Type B pancreatic cell (in vitro differentiated cells): Measurements from ENCODE around the gene PKHD1. TPM values are rescaled to one million over a fixed set of nuclear protein-coding genes. Genes with fewer than 3 reads are reported as not detected.

Source experiments
- DNase-seq: peaks from one replicate; pipeline ENCODE4 v3.0.0; 2021; ENCODE audit warnings: mixed read lengths; ENCODE audit not compliant: unreplicated experiment; ENCODE audit errors: extremely low spot score
- H3K27ac Mint-ChIP-seq: 2 replicates; pipeline ENCODE4 v1.8.0; 2021; ENCODE audit warnings: mild to moderate bottlenecking, mixed read lengths
- H3K27me3 Mint-ChIP-seq: 2 replicates; pipeline ENCODE4 v1.8.0; 2021; ENCODE audit warnings: mixed read lengths
- H3K36me3 Mint-ChIP-seq: 2 replicates; pipeline ENCODE4 v1.8.0; 2021; ENCODE audit warnings: mixed read lengths
- H3K4me1 Mint-ChIP-seq: one replicate; pipeline ENCODE4 v1.8.0; 2021; ENCODE audit warnings: mixed read lengths; ENCODE audit not compliant: unreplicated experiment
- H3K4me3 Mint-ChIP-seq: 2 replicates; pipeline ENCODE4 v1.8.0; 2021; ENCODE audit warnings: mild to moderate bottlenecking, mixed read lengths
- H3K9me3 Mint-ChIP-seq: 2 replicates; pipeline ENCODE4 v1.8.0; 2021; ENCODE audit warnings: mixed read lengths
- total RNA-seq: library from RNA; stranded (reverse); gene quantifications from 2 replicates; pipeline ENCODE4 v1.2.1, GENCODE V29; 2021; ENCODE audit warnings: low replicate concordance
- TF ChIP-seq, protein P1 (sequence below): fragments of 200-600 bp; sonication (generic); conservative IDR thresholded peaks from 2 replicates; pipeline ENCODE4 v1.5.0; 2021; ENCODE audit warnings: antibody characterized with exemption, mild to moderate bottlenecking

Gene PKHD1
- total RNA-seq, 1 donor from 2014 or later: 0.75 TPM

DNA sequence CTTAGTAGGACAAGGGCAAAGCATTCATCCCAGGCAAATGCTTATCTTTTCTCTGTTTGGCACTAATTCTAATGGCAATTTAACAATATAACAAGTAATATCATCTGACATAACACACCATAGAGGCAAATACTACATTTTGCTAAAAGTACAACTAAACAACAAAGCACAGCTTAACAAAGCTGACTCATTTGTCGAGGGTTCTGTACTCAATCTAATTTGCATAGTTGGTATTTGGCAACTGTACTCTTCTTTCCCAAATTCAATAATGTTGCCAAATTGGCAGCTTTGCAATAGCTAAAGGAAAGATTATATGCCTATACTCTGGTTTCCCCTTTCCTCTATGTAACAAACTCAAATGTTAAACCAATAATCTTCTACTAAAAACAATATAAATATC is 461.0 kb downstream of the PKHD1 start:
- DNase-seq: no peak
- Mint-ChIP-seq H3K9me3 (peaks cover 4% of the 10 kb centered on the region), H3K4me3 (no peak overlapping the region), H3K27ac (no peak overlapping the region), H3K27me3 (no peaks in the 10 kb centered on the region), H3K36me3 (no peaks in the 10 kb centered on the region), H3K4me1 (no peaks in the 10 kb centered on the region)
- TF ChIP-seq, protein P1, sequence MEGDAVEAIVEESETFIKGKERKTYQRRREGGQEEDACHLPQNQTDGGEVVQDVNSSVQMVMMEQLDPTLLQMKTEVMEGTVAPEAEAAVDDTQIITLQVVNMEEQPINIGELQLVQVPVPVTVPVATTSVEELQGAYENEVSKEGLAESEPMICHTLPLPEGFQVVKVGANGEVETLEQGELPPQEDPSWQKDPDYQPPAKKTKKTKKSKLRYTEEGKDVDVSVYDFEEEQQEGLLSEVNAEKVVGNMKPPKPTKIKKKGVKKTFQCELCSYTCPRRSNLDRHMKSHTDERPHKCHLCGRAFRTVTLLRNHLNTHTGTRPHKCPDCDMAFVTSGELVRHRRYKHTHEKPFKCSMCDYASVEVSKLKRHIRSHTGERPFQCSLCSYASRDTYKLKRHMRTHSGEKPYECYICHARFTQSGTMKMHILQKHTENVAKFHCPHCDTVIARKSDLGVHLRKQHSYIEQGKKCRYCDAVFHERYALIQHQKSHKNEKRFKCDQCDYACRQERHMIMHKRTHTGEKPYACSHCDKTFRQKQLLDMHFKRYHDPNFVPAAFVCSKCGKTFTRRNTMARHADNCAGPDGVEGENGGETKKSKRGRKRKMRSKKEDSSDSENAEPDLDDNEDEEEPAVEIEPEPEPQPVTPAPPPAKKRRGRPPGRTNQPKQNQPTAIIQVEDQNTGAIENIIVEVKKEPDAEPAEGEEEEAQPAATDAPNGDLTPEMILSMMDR: no peak

DNA sequence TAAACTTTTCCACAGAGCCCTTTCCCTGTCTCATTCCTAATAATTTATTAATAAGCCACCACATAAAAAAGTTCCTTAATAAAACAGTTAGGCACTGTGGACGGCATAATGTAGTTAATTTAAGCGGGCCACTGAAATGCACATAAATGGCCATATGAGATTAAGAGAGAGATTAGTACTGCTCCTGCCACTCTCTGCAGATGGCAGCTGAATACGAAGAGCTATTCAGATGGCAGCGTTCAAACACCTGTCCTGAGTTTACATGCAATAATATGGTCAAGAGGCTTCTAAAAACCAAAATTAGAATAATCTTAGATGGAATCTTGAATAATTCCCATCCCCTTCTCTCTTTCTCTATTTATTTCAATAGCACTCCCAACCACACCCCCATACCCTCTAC is 461.8 kb downstream of the PKHD1 start:
- H3K4me1 Mint-ChIP-seq: no peaks in the 10 kb centered on the region

DNA sequence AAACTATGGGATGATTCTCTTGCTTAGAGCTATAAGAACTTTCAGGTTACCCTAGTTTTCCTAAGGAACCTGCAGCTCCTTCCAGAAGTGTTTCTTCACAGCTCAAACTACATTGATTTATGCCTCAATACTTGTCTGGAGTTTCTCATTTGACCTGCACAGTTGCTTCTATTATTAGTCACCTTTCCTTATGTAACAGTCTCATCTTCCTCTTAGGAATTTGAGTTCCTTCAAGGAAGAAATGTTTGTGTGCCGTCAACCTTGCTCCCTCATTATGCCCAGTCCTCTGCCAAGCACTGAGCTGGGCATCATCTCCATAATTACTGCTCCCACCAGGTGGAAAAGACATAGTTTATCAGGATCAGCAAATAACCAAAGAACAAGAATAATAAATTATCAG is 466.4 kb downstream of the PKHD1 start:
- no peak overlapping the region for H3K4me3 Mint-ChIP-seq
- TF ChIP-seq, protein P1: no peak

More for the DNA sequence above, 461.8 kb downstream of the PKHD1 start:
- no peak overlapping the region for H3K4me3 Mint-ChIP-seq
- no peaks in the 10 kb centered on the region for H3K27me3 Mint-ChIP-seq
- H3K27ac Mint-ChIP-seq: no peak overlapping the region
- DNase-seq: no peak
- peaks cover 4% of the 10 kb centered on the region for H3K9me3 Mint-ChIP-seq
- TF ChIP-seq, protein P1: no peak
- no peaks in the 10 kb centered on the region for H3K36me3 Mint-ChIP-seq

DNA sequence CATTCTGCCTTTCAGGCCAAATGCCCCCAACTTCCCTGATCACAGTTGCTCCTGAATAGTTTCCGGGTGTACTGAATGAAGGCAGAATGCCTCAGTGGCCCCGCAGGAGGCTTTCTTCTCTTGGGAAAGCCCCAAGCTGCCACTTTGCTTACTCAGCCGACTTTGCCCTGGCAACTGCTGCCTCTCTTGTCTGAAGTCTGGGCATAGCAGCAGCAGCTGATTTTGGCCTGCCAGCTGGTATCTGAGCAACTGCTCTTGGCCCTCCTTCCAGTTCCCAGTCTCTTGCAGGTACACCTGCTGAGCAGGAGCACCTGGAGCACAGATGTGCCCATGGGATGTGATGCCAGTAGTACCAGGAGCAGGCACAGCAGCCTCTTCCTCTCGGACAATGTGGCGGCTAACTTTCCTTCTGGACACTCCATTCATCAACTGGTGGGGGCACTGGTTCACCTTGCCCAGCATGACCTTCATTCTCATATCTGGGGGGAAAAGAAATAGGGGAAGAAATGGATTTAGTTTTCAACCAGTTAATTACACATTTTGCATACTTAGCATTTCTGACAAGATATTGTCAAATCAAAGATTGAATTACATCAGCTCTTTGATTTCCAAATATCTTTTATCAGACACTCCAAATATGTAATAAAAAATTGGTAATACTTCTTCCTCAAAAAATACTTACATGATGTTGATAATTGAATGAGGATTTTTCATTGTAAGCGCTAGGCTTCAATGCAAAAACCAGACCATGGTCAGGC is 468.2 kb downstream of the PKHD1 start:
- Mint-ChIP-seq H3K9me3 (no peaks in the 10 kb centered on the region), H3K27me3 (no peaks in the 10 kb centered on the region), H3K27ac (no peak overlapping the region), H3K36me3 (no peaks in the 10 kb centered on the region), H3K4me1 (no peaks in the 10 kb centered on the region), H3K4me3 (no peak overlapping the region)
- DNase-seq: no peak
- TF ChIP-seq, protein P1: no peak

More for the DNA sequence above, 466.4 kb downstream of the PKHD1 start:
- H3K36me3 Mint-ChIP-seq: no peaks in the 10 kb centered on the region
- H3K27me3 Mint-ChIP-seq: no peaks in the 10 kb centered on the region
- H3K27ac Mint-ChIP-seq: no peak overlapping the region
- no peaks in the 10 kb centered on the region for H3K9me3 Mint-ChIP-seq
- H3K4me1 Mint-ChIP-seq: no peaks in the 10 kb centered on the region
- DNase-seq: no peak

DNA sequence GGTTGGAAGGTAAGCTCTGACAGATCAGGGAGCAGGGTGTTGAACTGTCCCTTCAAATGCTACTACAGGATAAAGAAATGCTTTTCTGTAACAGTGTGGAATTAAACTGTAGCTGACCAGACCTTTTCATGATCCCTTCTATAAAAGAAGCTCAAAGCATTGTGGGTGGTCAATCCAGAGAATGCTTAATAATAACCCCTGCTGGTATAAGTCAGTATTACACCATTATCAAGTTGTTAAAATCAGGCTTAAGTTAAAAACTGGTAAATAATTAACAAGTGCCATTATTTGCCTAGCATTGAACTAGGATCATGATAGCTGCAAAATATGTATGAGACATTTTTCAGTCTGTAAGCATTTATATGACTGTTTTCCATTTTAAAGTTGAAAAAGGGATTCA is 468.9 kb downstream of the PKHD1 start:
- H3K27me3 Mint-ChIP-seq: no peaks in the 10 kb centered on the region
- H3K9me3 Mint-ChIP-seq: no peaks in the 10 kb centered on the region
- H3K36me3 Mint-ChIP-seq: no peaks in the 10 kb centered on the region
- H3K27ac Mint-ChIP-seq: no peak overlapping the region
- no peak for DNase-seq
- no peaks in the 10 kb centered on the region for H3K4me1 Mint-ChIP-seq
- no peak overlapping the region for H3K4me3 Mint-ChIP-seq
- TF ChIP-seq, protein P1: peak; percentile 76
